Calu3 (cell line): ENCODE measurements around the gene SRL. TPM values are rescaled to one million over a fixed set of nuclear protein-coding genes. Genes with fewer than 3 reads are reported as not detected.

Experiments
- BruUV-seq: library from RNA; stranded (reverse); fragments of 400-500 nt; replicated peaks from 2 replicates; lab custom pipeline; 2021; lab: Mats Ljungman, UMichigan
- CTCF ChIA-PET: fragments of 300-600 bp; sonication (Branson Sonifier 250); formaldehyde crosslinking; loops from one replicate; lab custom pipeline; 2022; ENCODE audit warnings: antibody characterized with exemption; lab: Charles Lee
- DNase-seq: peaks from one replicate; pipeline ENCODE4 v3.0.0; 2022
- H3K27ac Mint-ChIP-seq: one replicate; pipeline ENCODE4 v1.8.0; 2022; ENCODE audit warnings: mixed read lengths; ENCODE audit not compliant: unreplicated experiment
- H3K27me3 Mint-ChIP-seq: one replicate; pipeline ENCODE4 v1.8.0; 2022; ENCODE audit warnings: mixed read lengths; ENCODE audit not compliant: unreplicated experiment
- H3K36me3 Mint-ChIP-seq: one replicate; pipeline ENCODE4 v1.8.0; 2022; ENCODE audit warnings: mild to moderate bottlenecking, moderate library complexity, mixed read lengths; ENCODE audit not compliant: insufficient read depth, unreplicated experiment
- H3K4me1 Mint-ChIP-seq: one replicate; pipeline ENCODE4 v1.8.0; 2022; ENCODE audit warnings: mild to moderate bottlenecking, low read depth, mixed read lengths; ENCODE audit not compliant: unreplicated experiment
- H3K4me3 Mint-ChIP-seq: one replicate; pipeline ENCODE4 v1.8.0; 2022; ENCODE audit warnings: mild to moderate bottlenecking, low read depth, moderate library complexity, mixed read lengths; ENCODE audit not compliant: unreplicated experiment
- H3K9me3 Mint-ChIP-seq: one replicate; pipeline ENCODE4 v1.8.0; 2022; ENCODE audit warnings: low read depth, mixed read lengths; ENCODE audit not compliant: unreplicated experiment
- intact Hi-C: fragments of 100-400 bp; cut with micrococcal nuclease; formaldehyde crosslinking; loops from one replicate; pipeline ENCODE4 v1.10.0; 2022; ENCODE audit not compliant: unreplicated experiment
- total RNA-seq: library from RNA; stranded (reverse); gene quantifications from 2 replicates; pipeline ENCODE4 v1.2.3, GENCODE V29; 2022
- TF ChIP-seq, protein P1 (sequence below): fragments of 200-600 bp; IDR thresholded peaks from one replicate; pipeline ENCODE4 v1.8.0; 2022; ENCODE audit warnings: antibody characterized with exemption; ENCODE audit not compliant: unreplicated experiment

SRL gene
- total RNA-seq, 1 experiment from 2014 or later: not detected

- peaks cover 44% of the 10 kb centered on the region for H3K36me3 Mint-ChIP-seq
- peak overlapping the region; percentile 83 for H3K4me3 Mint-ChIP-seq
- no peaks in the 10 kb centered on the region for H3K4me1 Mint-ChIP-seq
- BruUV-seq: no TSS peak
- no peaks in the 10 kb centered on the region for H3K27me3 Mint-ChIP-seq
- no peak for DNase-seq
- CTCF ChIA-PET: interaction anchor here (1.0 kb wide), 1 partner anchor 288 kb away, joined by 3 read pairs; no protein-coding TSS in a partner anchor
- intact Hi-C loops: no loop called here
- TF ChIP-seq, protein P1, sequence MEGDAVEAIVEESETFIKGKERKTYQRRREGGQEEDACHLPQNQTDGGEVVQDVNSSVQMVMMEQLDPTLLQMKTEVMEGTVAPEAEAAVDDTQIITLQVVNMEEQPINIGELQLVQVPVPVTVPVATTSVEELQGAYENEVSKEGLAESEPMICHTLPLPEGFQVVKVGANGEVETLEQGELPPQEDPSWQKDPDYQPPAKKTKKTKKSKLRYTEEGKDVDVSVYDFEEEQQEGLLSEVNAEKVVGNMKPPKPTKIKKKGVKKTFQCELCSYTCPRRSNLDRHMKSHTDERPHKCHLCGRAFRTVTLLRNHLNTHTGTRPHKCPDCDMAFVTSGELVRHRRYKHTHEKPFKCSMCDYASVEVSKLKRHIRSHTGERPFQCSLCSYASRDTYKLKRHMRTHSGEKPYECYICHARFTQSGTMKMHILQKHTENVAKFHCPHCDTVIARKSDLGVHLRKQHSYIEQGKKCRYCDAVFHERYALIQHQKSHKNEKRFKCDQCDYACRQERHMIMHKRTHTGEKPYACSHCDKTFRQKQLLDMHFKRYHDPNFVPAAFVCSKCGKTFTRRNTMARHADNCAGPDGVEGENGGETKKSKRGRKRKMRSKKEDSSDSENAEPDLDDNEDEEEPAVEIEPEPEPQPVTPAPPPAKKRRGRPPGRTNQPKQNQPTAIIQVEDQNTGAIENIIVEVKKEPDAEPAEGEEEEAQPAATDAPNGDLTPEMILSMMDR: no peak
- H3K9me3 Mint-ChIP-seq: no peaks in the 10 kb centered on the region
- H3K27ac Mint-ChIP-seq: peak overlapping the region; percentile 92
These were observed 28.7 kb upstream of the SRL start for GRCh38 chr16:4270595-4270994.

- TF ChIP-seq, protein P1: no peak
- Mint-ChIP-seq H3K4me3 (no peak overlapping the region), H3K4me1 (no peaks in the 10 kb centered on the region), H3K36me3 (peaks cover 44% of the 10 kb centered on the region), H3K27me3 (no peaks in the 10 kb centered on the region), H3K9me3 (no peaks in the 10 kb centered on the region), H3K27ac (no peak overlapping the region)
- CTCF ChIA-PET: interaction anchor here (1.0 kb wide), 1 partner anchor 287 kb away, joined by 3 read pairs; no protein-coding TSS in a partner anchor
- no peak for DNase-seq
- intact Hi-C loops: no loop called here
- BruUV-seq: TSS peak; percentile 27
These were observed 28.2 kb upstream of the SRL start for GRCh38 chr16:4270091-4270490.

DNA sequence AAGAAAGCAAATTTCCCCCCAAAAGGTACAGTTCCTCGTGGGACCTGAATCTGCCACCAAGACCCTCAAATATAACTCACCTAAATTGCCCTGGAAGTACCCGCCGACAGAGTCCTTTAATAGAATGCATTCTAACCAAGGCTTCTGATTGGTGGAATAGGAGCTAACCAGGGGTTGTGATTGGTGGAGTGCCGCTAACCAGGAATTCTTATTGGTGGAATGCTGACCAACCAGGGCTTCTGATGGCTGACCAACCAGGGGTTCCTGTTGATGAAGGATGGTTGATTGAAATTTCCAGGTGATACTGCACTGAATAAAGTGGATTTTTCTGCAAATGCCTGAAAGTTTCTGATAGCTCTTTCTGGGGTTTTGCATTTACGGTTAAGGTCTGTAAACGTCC is 24.5 kb upstream of the SRL start:
- no peak for DNase-seq
- CTCF ChIA-PET: no interaction called here
- no TSS peak for BruUV-seq
- Mint-ChIP-seq H3K4me3 (no peak overlapping the region), H3K36me3 (peaks cover 26% of the 10 kb centered on the region), H3K27ac (no peak overlapping the region), H3K9me3 (no peaks in the 10 kb centered on the region), H3K27me3 (no peaks in the 10 kb centered on the region), H3K4me1 (no peaks in the 10 kb centered on the region)
- intact Hi-C loops: no loop called here
- TF ChIP-seq, protein P1: no peak

GRCh38 chr16:4265676-4266075 is 23.8 kb upstream of the SRL start:
- CTCF ChIA-PET: no interaction called here
- H3K4me1 Mint-ChIP-seq: no peaks in the 10 kb centered on the region
- peaks cover 24% of the 10 kb centered on the region for H3K36me3 Mint-ChIP-seq
- H3K27ac Mint-ChIP-seq: no peak overlapping the region
- intact Hi-C loops: no loop called here
- no peaks in the 10 kb centered on the region for H3K9me3 Mint-ChIP-seq
- TF ChIP-seq, protein P1: no peak
- no peak for DNase-seq
- H3K4me3 Mint-ChIP-seq: no peak overlapping the region
- BruUV-seq: no TSS peak
- no peaks in the 10 kb centered on the region for H3K27me3 Mint-ChIP-seq
